GM19023 (cell line): ENCODE measurements around the gene DRG1.
"Not testable (repeated sequence)": the region's sequence is repeated elsewhere in the genome, so short reads cannot be mapped to it uniquely, and the experiment has no call there.

ENCODE experiments used
- ATAC-seq: cut with Tn5 transposase; IDR thresholded peaks from one replicate; pipeline ENCODE4 v1.9.1; 2021; ENCODE audit warnings: mild to moderate bottlenecking, moderate library complexity; ENCODE audit not compliant: unreplicated experiment

DRG1 gene

GRCh38 chr22:31399211-31400022, at the start of gene DRG1:
DRG1 (plus strand) TSS chr22:31399604; CDS start chr22:31399684, 80 bp downstream.
- ATAC-seq: peak; percentile 97

- no peak for ATAC-seq
Observed at GRCh38 chr22:31349960-31350359, 49.4 kb upstream of the DRG1 start.

- no peak for ATAC-seq
Observed at GRCh38 chr22:31350410-31350863, 49.0 kb upstream of the DRG1 start.

- no peak for ATAC-seq
Observed at GRCh38 chr22:31354515-31354914, 44.9 kb upstream of the DRG1 start.

- no peak for ATAC-seq
Observed at GRCh38 chr22:31360029-31360428, 39.4 kb upstream of the DRG1 start.

- ATAC-seq: no peak
Observed at GRCh38 chr22:31361743-31362142, 37.7 kb upstream of the DRG1 start.

- no peak for ATAC-seq
Observed at GRCh38 chr22:31363885-31364465, 35.4 kb upstream of the DRG1 start.

GRCh38 chr22:31367426-31367825, 32.0 kb upstream of the DRG1 start:
- ATAC-seq: no peak

GRCh38 chr22:31377612-31378011, 21.8 kb upstream of the DRG1 start:
- no peak for ATAC-seq

- ATAC-seq: no peak
Observed at GRCh38 chr22:31378123-31378522, 21.3 kb upstream of the DRG1 start.

GRCh38 chr22:31378651-31379050, 20.8 kb upstream of the DRG1 start:
- ATAC-seq: not testable (repeated sequence)

GRCh38 chr22:31393893-31394292, 5.5 kb upstream of the DRG1 start:
- ATAC-seq: no peak

GRCh38 chr22:31394326-31394725, 5.1 kb upstream of the DRG1 start:
- ATAC-seq: no peak

GRCh38 chr22:31398231-31398630, 1.2 kb upstream of the DRG1 start:
- no peak for ATAC-seq

GRCh38 chr22:31400023-31400397, 606 bp downstream of the DRG1 start:
- no peak for ATAC-seq

- not testable (repeated sequence) for ATAC-seq
Observed at GRCh38 chr22:31402350-31402749, 2.9 kb downstream of the DRG1 start.

- no peak for ATAC-seq
Observed at GRCh38 chr22:31425331-31426050, 26.1 kb downstream of the DRG1 start.

GRCh38 chr22:31431950-31432349, 32.5 kb downstream of the DRG1 start:
- no peak for ATAC-seq

GRCh38 chr22:31436132-31436531, 36.7 kb downstream of the DRG1 start:
- no peak for ATAC-seq

GRCh38 chr22:31439808-31440207, 40.4 kb downstream of the DRG1 start:
- no peak for ATAC-seq

GRCh38 chr22:31440681-31441080, 41.3 kb downstream of the DRG1 start:
- ATAC-seq: no peak

- ATAC-seq: no peak
Observed at GRCh38 chr22:31441652-31442051, 42.2 kb downstream of the DRG1 start.
